ENCODE results near the gene GNG13.
"Not testable (repeated sequence)": the region's sequence is repeated elsewhere in the genome, so short reads cannot be mapped to it uniquely, and the experiment has no call there.

Gene GNG13

DNA sequence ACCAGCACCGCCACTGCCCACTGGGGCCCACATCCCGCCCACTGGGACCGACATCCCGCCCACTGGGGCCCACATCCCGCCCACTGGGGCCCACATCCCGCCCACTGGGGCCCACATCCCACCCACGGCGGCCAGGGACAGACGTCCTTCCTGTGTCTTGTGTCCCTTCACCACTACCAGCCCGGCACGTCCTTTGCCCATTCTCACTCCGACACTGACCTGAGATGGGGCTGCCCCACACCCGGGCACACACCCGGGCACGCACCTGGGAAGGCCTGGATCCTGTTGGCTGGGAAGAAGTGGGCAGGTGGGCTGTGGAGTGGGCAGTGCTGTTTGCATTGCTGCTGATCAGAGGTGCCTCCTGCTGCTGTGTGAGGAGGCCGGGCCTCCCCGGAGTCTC, 28.4 kb upstream of the GNG13 start:
- Mint-ChIP-seq H3K27me3 (peaks cover 19% of the 10 kb centered on the region), H3K4me1 (no peaks in the 10 kb centered on the region), H3K4me3 (no peak overlapping the region), H3K9me3 (no peaks in the 10 kb centered on the region), H3K27ac (ENCODE audit: low read depth) (no peak overlapping the region), H3K36me3 (ENCODE audit: insufficient read depth) (no peaks in the 10 kb centered on the region)
- no peak for ATAC-seq (replicated peaks; ENCODE audit: extremely low read depth, poor library complexity, severe bottlenecking)
- DNase-seq (ENCODE audit: low spot score in 2 of 2), result no peak

DNA sequence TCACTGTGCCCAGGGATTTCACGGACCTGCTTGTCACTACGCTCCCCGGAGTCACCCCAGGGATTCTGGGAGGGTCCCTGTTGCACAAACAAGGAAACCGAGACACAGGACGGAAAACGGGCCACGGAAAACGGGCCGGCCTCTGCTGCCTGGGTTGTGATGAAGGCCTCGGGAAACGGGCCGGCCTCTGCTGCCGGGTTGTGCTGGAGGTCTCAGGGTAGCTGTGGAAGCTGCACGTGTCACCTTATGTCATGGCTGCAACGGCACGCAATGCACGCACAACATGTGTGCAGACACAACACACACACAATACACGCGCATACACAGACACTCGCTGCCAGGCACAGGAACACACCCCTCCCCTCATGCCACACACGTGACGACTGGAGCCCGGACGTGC, 27.0 kb upstream of the GNG13 start:
- Mint-ChIP-seq H3K27me3 (peaks cover 19% of the 10 kb centered on the region), H3K9me3 (no peaks in the 10 kb centered on the region), H3K36me3 (ENCODE audit: insufficient read depth) (no peaks in the 10 kb centered on the region), H3K4me1 (no peaks in the 10 kb centered on the region), H3K4me3 (no peak overlapping the region), H3K27ac (ENCODE audit: low read depth) (no peak overlapping the region)
- DNase-seq (ENCODE audit: low spot score in 2 of 2), result no peak
- no peak for ATAC-seq (replicated peaks; ENCODE audit: extremely low read depth, poor library complexity, severe bottlenecking)

DNA sequence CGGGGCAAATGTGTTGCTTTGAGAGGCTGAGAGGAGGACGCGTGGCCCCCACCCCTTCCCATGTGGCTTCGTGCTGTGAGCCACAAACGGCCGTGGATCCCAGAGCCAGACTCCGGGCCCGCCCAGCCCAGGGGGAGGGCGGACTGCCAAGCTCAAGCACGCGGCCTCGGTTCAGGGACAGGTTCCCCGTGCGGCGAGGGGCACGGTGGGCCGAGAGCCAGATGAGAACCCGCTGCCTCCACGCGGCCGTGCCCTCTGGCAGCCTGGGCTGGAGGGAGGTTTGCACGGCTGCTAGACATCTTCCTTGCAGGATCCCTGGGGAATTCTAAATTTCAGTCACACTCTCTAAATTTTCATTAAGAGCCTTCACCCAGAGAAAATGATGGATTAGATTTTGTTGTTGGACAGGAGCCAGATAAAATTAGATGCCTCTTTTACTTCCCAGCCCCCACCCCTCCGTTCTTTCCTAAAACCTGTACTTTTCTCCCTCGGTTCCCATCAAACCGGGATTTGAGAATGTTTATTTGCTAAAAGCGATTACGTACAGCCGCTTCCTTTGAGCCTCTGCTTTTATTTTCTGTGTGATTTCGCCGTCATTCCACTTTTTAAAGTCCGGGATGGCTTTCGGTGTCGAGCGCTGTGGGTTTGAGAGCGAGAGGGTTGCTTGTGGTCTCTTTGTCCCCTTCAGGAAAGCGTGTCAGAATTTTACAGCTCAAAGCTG, 25.0 kb upstream of the GNG13 start:
- Mint-ChIP-seq H3K9me3 (no peaks in the 10 kb centered on the region), H3K27ac (ENCODE audit: low read depth) (no peak overlapping the region), H3K36me3 (ENCODE audit: insufficient read depth) (no peaks in the 10 kb centered on the region), H3K4me1 (no peaks in the 10 kb centered on the region), H3K4me3 (no peak overlapping the region), H3K27me3 (peaks cover 19% of the 10 kb centered on the region)
- DNase-seq (ENCODE audit: low spot score in 2 of 2), result no peak
- no peak for ATAC-seq (replicated peaks; ENCODE audit: extremely low read depth, poor library complexity, severe bottlenecking)

DNA sequence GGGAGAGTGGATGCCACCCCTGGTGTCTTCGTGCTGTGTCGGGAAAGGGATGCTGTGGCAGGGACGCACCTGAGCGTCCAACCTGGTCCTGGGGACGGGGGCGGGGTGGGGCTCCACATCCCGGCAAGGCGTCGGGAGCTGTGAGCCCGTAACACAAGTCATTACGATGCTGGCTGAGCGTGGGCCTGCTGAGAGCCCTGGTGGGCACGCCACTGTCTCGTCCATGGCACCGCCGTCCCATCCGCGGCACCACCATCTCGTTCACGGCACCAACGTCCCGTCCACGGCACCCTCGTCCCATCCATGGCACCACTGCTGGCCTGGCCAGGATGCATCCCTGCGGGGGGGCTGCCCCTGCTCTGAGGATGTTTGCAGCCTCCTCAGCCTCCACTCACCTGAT, 24.1 kb upstream of the GNG13 start:
- Mint-ChIP-seq H3K4me3 (no peak overlapping the region), H3K27me3 (peaks cover 11% of the 10 kb centered on the region), H3K27ac (ENCODE audit: low read depth) (no peak overlapping the region), H3K9me3 (no peaks in the 10 kb centered on the region), H3K4me1 (no peaks in the 10 kb centered on the region), H3K36me3 (ENCODE audit: insufficient read depth) (peaks cover 1% of the 10 kb centered on the region)
- no peak for DNase-seq (ENCODE audit: low spot score in 2 of 2)
- ATAC-seq (replicated peaks; ENCODE audit: extremely low read depth, poor library complexity, severe bottlenecking), result no peak

DNA sequence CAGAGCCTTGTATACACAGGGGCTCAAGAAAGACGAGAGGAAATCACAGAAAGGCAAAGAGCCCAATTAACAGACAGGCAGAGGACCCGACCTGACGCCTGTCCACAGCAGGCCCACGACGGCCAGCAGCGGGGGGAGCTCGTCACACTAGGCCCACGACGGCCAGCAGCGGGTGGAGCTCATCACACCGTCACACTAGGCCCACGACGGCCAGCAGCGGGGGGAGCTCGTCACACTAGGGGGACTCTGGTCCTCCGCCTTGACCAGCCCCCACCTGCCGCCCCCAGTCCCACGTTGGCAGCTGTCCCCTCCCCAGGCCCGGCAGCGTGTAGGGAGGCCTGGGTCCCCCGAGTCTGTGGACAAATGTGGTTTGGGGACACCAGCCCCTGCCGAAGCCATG, 23.7 kb upstream of the GNG13 start:
- DNase-seq (ENCODE audit: low spot score in 2 of 2) (no peak), ATAC-seq (replicated peaks; ENCODE audit: extremely low read depth, poor library complexity, severe bottlenecking) (no peak)
- H3K4me1 Mint-ChIP-seq, result no peaks in the 10 kb centered on the region
- H3K36me3 Mint-ChIP-seq (ENCODE audit: insufficient read depth), result peaks cover 1% of the 10 kb centered on the region
- H3K9me3 Mint-ChIP-seq, result no peaks in the 10 kb centered on the region
- H3K27ac Mint-ChIP-seq (ENCODE audit: low read depth), result no peak overlapping the region
- no peak overlapping the region for H3K4me3 Mint-ChIP-seq
- H3K27me3 Mint-ChIP-seq, result peaks cover 8% of the 10 kb centered on the region

DNA sequence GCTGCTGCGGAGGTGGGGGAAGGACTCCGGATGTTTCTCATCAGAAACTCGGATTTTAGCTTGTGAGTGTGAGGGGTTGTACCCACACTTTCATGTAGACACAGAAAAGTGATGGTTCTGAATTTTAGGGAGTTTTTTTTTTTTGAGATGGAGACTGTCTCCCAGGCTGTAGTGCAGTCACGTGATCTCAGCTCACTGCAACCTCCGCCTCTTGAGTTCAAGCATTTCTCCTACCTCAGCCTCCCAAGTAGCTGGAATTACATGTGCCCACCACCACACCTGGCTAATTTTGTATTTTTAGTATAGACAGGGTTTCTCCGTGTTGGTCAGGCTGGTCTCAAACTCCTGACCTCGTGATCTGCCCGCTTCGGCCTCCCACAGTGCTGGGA, 22.4 kb upstream of the GNG13 start:
- H3K27me3 Mint-ChIP-seq, result peaks cover 8% of the 10 kb centered on the region
- no peaks in the 10 kb centered on the region for H3K4me1 Mint-ChIP-seq
- DNase-seq (ENCODE audit: low spot score in 2 of 2) (no peak), ATAC-seq (replicated peaks; ENCODE audit: extremely low read depth, poor library complexity, severe bottlenecking) (no peak)
- H3K36me3 Mint-ChIP-seq (ENCODE audit: insufficient read depth), result peaks cover 1% of the 10 kb centered on the region
- H3K9me3 Mint-ChIP-seq, result no peaks in the 10 kb centered on the region
- H3K27ac Mint-ChIP-seq (ENCODE audit: low read depth), result no peak overlapping the region
- H3K4me3 Mint-ChIP-seq, result no peak overlapping the region

DNA sequence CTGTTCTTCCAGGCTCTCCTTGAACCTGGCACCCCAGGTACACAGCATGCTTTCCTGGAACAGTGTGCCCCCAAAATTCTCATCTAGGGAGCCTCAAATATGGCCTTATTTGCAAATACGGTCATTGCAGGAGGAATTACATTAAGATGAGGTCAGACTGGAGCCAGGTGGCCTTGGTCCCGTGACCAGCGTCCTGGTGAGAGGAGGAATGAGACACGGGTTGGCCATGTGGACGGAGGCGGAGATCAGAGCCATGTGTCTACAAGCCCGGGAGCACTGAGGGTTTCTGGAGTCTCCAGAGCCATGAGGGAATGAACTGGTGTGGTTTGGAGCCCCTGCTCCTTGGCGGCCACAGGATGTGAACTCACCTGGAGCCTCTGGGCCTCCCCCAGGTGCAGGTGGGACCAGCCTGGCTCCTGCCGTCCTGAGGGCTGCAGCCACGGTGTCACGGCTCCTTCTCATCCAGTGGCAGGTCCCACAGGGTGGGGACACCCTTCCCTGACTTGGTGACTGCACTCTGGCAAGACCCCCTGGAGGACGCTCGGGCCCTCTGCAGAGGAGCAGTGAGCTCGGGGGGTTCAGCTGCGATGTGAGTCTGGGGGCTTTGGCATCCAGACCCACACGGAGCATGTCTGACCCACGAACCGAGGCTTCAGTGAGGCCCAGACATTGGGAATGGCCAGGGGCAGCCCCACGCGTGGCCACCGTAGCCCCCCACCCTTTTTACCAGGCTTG, 21.8 kb upstream of the GNG13 start:
- DNase-seq (ENCODE audit: low spot score in 2 of 2), result no peak
- no peak for ATAC-seq (replicated peaks; ENCODE audit: extremely low read depth, poor library complexity, severe bottlenecking)
- no peak overlapping the region for H3K4me3 Mint-ChIP-seq
- H3K27me3 Mint-ChIP-seq, result peaks cover 8% of the 10 kb centered on the region
- H3K36me3 Mint-ChIP-seq (ENCODE audit: insufficient read depth), result peaks cover 1% of the 10 kb centered on the region
- H3K9me3 Mint-ChIP-seq, result no peaks in the 10 kb centered on the region
- no peaks in the 10 kb centered on the region for H3K4me1 Mint-ChIP-seq
- H3K27ac Mint-ChIP-seq (ENCODE audit: low read depth), result no peak overlapping the region

DNA sequence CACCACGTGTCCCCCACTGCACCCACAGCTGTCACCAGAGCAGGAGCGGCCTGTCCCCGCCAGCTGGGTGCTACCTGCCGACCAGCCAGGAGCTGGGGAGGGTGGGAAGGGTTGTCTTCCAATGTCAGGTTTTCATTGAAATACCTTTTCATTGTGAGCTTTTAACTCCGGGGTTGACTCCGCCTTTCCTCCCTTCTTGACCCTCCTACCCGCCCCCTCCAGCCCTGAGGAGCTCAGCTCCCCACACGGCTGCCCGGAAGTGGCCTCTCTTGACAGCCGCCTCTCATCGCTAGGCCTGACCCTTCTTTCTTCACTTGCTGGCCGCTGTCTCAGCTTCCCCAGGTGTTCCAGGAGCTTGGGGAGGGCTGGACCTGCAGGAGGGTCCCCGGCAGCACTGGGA, 21.2 kb upstream of the GNG13 start:
- Mint-ChIP-seq H3K4me3 (no peak overlapping the region), H3K36me3 (ENCODE audit: insufficient read depth) (peaks cover 1% of the 10 kb centered on the region), H3K9me3 (no peaks in the 10 kb centered on the region), H3K27me3 (peaks cover 8% of the 10 kb centered on the region), H3K4me1 (no peaks in the 10 kb centered on the region), H3K27ac (ENCODE audit: low read depth) (no peak overlapping the region)
- DNase-seq (ENCODE audit: low spot score in 2 of 2), result no peak
- no peak for ATAC-seq (replicated peaks; ENCODE audit: extremely low read depth, poor library complexity, severe bottlenecking)

DNA sequence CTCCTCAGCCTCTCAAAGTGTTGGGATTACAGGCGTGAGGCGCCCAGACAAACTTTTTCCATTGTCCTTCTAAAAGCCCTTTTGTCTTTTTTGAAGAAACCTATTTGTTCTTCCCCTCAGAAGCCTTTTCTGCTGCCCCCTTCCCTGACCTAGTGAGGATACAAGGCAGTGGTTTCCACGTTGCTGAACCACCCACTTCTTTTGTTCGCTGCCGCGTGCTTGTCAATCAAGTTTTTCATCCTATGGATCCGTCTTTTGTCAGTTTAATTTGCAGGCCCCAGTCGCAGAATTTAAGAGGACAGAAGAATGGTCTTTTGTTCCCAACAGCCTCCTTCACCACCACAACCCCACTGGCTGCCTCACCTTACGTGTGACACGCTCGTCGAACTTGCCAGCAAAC, 20.2 kb upstream of the GNG13 start:
- Mint-ChIP-seq H3K27ac (ENCODE audit: low read depth) (no peak overlapping the region), H3K4me1 (no peaks in the 10 kb centered on the region), H3K4me3 (no peak overlapping the region), H3K36me3 (ENCODE audit: insufficient read depth) (peaks cover 1% of the 10 kb centered on the region), H3K27me3 (peaks cover 4% of the 10 kb centered on the region), H3K9me3 (no peaks in the 10 kb centered on the region)
- no peak for DNase-seq (ENCODE audit: low spot score in 2 of 2)
- ATAC-seq (replicated peaks; ENCODE audit: extremely low read depth, poor library complexity, severe bottlenecking), result no peak

DNA sequence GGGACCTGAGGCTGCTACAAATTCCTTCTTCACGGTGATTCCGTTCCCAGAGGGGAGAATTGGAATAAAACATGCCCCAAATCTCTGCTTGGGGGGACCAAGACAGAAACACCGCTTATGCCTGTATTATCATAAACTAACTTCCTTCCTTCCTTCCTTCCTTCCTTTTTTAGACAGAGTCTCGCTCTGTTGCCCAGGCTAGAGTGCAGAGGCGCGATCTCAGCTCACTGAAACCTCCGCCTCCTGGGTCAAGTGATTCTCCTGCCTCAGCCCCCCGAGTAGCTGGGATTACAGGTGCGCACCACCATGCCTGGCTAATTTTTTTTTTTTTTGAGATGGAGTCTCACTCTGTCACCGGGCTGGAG, 19.5 kb upstream of the GNG13 start:
- not testable (repeated sequence) for ATAC-seq (replicated peaks; ENCODE audit: extremely low read depth, poor library complexity, severe bottlenecking); H3K36me3 Mint-ChIP-seq (ENCODE audit: insufficient read depth); H3K4me1 Mint-ChIP-seq; H3K27ac Mint-ChIP-seq (ENCODE audit: low read depth); DNase-seq (ENCODE audit: low spot score in 2 of 2); H3K9me3 Mint-ChIP-seq; H3K27me3 Mint-ChIP-seq; H3K4me3 Mint-ChIP-seq

DNA sequence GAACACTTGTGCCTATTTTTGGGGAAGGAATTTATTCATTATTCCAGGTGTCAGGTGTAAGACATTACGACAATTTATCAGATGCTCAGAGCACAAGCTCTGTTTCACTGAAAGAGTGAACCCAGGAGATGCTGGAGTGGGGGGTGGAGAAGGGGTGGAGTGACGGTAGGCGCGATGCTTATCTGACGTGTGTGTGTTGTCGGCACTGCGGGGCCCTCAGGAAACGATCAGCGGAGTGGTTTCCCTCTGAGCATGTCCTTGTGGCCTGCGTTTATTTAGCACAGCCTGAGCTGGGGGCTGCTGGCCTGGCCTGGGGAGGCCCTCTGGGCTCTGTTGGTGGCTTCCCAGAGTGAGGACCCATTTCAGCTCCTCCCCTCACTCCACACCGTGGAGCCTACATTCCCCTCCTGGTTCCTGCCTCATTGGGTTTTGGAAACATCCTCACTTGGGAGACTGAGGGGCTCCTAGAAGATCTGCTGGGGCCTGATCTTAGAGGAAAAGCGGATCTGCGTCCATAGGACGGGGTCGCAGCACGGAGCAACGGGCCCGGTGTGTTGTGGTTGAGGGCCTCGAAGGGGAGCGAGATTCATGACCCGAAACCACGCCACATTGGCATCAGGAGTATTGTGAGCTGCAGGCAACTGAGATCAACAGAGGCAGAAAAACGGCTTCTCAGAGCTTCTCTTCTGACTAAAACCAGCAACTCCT, 19.0 kb upstream of the GNG13 start:
- H3K27ac Mint-ChIP-seq (ENCODE audit: low read depth), result no peak overlapping the region
- H3K4me1 Mint-ChIP-seq, result no peaks in the 10 kb centered on the region
- no peaks in the 10 kb centered on the region for H3K27me3 Mint-ChIP-seq
- H3K4me3 Mint-ChIP-seq, result no peak overlapping the region
- ATAC-seq (replicated peaks; ENCODE audit: extremely low read depth, poor library complexity, severe bottlenecking), result peak; percentile 88
- no peak for DNase-seq (ENCODE audit: low spot score in 2 of 2)
- peaks cover 1% of the 10 kb centered on the region for H3K36me3 Mint-ChIP-seq (ENCODE audit: insufficient read depth)
- H3K9me3 Mint-ChIP-seq, result no peaks in the 10 kb centered on the region

DNA sequence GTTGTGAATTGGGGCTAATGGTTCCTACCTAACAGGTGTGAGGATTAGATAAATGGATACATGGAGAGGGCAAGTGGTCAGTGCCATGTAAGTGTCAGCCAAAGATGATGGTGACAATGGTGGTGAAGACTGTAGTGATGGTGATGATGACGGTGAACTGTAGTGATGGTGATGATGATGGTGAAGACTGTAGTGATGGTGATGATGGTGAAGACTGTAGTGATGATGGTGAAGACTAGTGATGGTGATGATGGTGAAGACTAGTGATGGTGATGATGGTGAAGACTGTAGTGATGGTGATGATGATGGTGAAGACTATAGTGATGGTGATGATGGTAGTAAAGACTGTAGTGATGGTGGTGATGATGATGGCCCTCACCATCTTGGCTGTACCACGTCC, 18.1 kb upstream of the GNG13 start:
- DNase-seq (ENCODE audit: low spot score in 2 of 2) (no peak), ATAC-seq (replicated peaks; ENCODE audit: extremely low read depth, poor library complexity, severe bottlenecking) (no peak)
- Mint-ChIP-seq H3K27me3 (peaks cover under 1% of the 10 kb centered on the region), H3K4me1 (no peaks in the 10 kb centered on the region), H3K4me3 (no peak overlapping the region), H3K36me3 (ENCODE audit: insufficient read depth) (peaks cover 1% of the 10 kb centered on the region), H3K9me3 (no peaks in the 10 kb centered on the region), H3K27ac (ENCODE audit: low read depth) (no peak overlapping the region)

DNA sequence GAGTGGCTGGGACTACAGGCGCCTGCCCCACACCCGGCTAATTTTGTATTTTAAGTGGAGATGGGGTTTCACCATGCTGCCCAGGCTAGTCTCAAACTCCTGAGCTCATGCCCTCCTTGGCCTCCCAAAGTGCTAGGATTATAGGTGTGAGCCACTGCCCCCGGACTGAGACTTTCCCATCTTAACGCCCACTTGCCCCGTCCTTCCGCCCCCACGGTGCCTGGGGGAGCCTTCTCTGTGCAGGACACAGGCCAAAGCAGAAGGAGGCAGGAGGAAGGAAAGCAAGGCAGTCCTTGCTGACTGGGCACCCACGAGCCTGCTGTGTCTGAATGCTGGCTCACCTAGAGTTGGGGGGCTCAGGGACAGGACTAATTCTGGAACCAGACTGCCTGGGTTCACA, 17.6 kb upstream of the GNG13 start:
- Mint-ChIP-seq H3K36me3 (ENCODE audit: insufficient read depth) (peaks cover 1% of the 10 kb centered on the region), H3K27me3 (peaks cover 5% of the 10 kb centered on the region), H3K27ac (ENCODE audit: low read depth) (no peak overlapping the region), H3K9me3 (no peaks in the 10 kb centered on the region), H3K4me3 (no peak overlapping the region), H3K4me1 (peaks cover under 1% of the 10 kb centered on the region)
- DNase-seq (ENCODE audit: low spot score in 2 of 2) (no peak), ATAC-seq (replicated peaks; ENCODE audit: extremely low read depth, poor library complexity, severe bottlenecking) (no peak)
